Gastrocnemius medialis (tissue), 4 donors: ENCODE results near the gene SNTG2. TPM values are rescaled to one million over a fixed set of nuclear protein-coding genes. Genes with fewer than 3 reads are reported as not detected.

Experiments used
- ATAC-seq, 2 donors: fragments of 150-250 bp; one replicate each; pipeline ENCODE4 v1.9.1; 2016
- DNase-seq, 2 donors: peaks; one replicate each; pipeline ENCODE4 v3.0.0-alpha.2; 2019
- H3K27ac ChIP-seq, 4 donors: fragments of 200-600 bp; sonication (generic); 1 replicate in 1 of 4; 2 replicates in 3 of 4; pipeline ENCODE4 v1.5.1; 2016 to 2018; ENCODE audit warnings: mild to moderate bottlenecking in 2 of 4, moderate library complexity in 1 of 4
- H3K27me3 ChIP-seq, 3 donors: fragments of 200-600 bp; sonication (generic) in 2 of 3; 1 replicate in 1 of 3; 2 replicates in 2 of 3; pipeline versions ENCODE4 v1.5.1 to v1.6.0; 2016 to 2019; ENCODE audit warnings: mild to moderate bottlenecking in 1 of 3, moderate library complexity in 1 of 3
- H3K36me3 ChIP-seq, 2 donors: fragments of 200-600 bp; sonication (generic) in 1 of 2; one replicate each; pipeline ENCODE4 v1.5.1; 2017 to 2018
- H3K4me1 ChIP-seq, 2 donors: fragments of 200-600 bp; sonication (generic) in 1 of 2; one replicate each; pipeline ENCODE4 v1.5.1; 2016 to 2017; ENCODE audit warnings: mild to moderate bottlenecking in 2 of 2
- H3K4me3 ChIP-seq, 4 donors: fragments of 200-600 bp; sonication (generic) in 3 of 4; 1 replicate in 1 of 4; 2 replicates in 3 of 4; pipeline ENCODE4 v1.5.1; 2016 to 2019; ENCODE audit warnings: mild to moderate bottlenecking in 2 of 4
- H3K9me3 ChIP-seq, 3 donors: fragments of 200-600 bp; sonication (generic) in 2 of 3; 1 replicate in 1 of 3; 2 replicates in 2 of 3; pipeline ENCODE4 v1.5.1; 2016 to 2019
- POLR2A ChIP-seq, 2 donors: fragments of 450-650 bp; IDR thresholded peaks; one replicate each; pipeline ENCODE4 v1.6.1; 2017; ENCODE audit warnings: antibody characterized with exemption in 2 of 2, mild to moderate bottlenecking in 2 of 2, moderate library complexity in 2 of 2
- in situ Hi-C, 4 donors: fragments of 200-750 bp; cut with MboI; loops; one replicate each; pipeline versions ENCODE4 v1.15.0 to v1.8.0; 2017; ENCODE audit warnings: low sequenced_read_pairs in 4 of 4
- intact Hi-C: fragments of 100-400 bp; cut with DNase I; formaldehyde crosslinking; loops from one replicate; pipeline ENCODE4 v1.15.1; 2023; ENCODE audit warnings: low total_unique reads
- total RNA-seq, 4 donors: library from RNA; depleted of rRNA; stranded (reverse); fragments of >200 nt; gene quantifications; one replicate each; pipeline versions ENCODE4 v1.1.0 to v1.2.3, GENCODE V29; 2016
- TF ChIP-seq, protein P1 (sequence below), 5 experiments: fragments of 450-650 bp in 3 of 5; fragments of 200-600 bp in 2 of 5; sonication (generic) in 2 of 5; IDR thresholded peaks in 4 of 5; conservative IDR thresholded peaks in 1 of 5; 1 replicate in 4 of 5; 2 replicates in 1 of 5; pipeline ENCODE4 v1.5.1; 2016 to 2019; ENCODE audit warnings: antibody characterized with exemption in 5 of 5, mild to moderate bottlenecking in 3 of 5, moderate library complexity in 3 of 5

SNTG2 gene
- total RNA-seq, 4 donors from 2014 or later, result 0.55 to 1.0 (median 0.92) TPM; not detected in 1

DNA sequence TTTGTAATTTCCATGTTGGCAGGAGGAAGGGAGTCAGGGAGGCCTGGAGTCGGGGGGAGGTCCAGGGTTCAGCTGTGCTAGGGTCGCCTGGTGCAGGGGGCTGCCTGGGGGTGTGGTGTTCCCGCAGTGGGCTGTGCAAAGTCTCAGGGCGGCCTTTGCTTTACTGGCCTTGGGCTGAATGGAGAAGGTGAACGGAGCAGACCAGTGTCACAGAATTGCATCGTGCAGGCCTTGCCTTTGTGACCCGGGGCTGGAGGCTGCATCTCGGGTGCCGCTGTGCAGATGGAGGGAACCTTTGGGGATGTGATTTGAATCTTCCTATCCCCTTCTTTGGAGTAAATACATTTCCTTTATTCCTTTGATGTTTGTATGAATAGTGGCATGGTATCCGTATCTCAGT lies 8.8 kb downstream of the SNTG2 start:
- TF ChIP-seq, protein P1, sequence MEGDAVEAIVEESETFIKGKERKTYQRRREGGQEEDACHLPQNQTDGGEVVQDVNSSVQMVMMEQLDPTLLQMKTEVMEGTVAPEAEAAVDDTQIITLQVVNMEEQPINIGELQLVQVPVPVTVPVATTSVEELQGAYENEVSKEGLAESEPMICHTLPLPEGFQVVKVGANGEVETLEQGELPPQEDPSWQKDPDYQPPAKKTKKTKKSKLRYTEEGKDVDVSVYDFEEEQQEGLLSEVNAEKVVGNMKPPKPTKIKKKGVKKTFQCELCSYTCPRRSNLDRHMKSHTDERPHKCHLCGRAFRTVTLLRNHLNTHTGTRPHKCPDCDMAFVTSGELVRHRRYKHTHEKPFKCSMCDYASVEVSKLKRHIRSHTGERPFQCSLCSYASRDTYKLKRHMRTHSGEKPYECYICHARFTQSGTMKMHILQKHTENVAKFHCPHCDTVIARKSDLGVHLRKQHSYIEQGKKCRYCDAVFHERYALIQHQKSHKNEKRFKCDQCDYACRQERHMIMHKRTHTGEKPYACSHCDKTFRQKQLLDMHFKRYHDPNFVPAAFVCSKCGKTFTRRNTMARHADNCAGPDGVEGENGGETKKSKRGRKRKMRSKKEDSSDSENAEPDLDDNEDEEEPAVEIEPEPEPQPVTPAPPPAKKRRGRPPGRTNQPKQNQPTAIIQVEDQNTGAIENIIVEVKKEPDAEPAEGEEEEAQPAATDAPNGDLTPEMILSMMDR (IDR thresholded peaks at IDR 0.05 in 4 of 5, conservative IDR thresholded peaks at IDR 0.05 in 1 of 5), result no peak
- TF ChIP-seq POLR2A (IDR thresholded peaks at IDR 0.05), result no peak
- no peaks in the 10 kb centered on the region for H3K27me3 ChIP-seq
- no peak overlapping the region for H3K4me3 ChIP-seq
- H3K27ac ChIP-seq, result no peak overlapping the region
- no peak for DNase-seq
- no peaks in the 10 kb centered on the region for H3K36me3 ChIP-seq
- ATAC-seq, result no peak
- in situ Hi-C loops (no loop called here), intact Hi-C loops (loop anchor here (10.0 kb wide), 1 partner anchor 585 kb away; no protein-coding TSS in a partner anchor)
- H3K9me3 ChIP-seq, result no peaks in the 10 kb centered on the region
- H3K4me1 ChIP-seq, result no peaks in the 10 kb centered on the region

DNA sequence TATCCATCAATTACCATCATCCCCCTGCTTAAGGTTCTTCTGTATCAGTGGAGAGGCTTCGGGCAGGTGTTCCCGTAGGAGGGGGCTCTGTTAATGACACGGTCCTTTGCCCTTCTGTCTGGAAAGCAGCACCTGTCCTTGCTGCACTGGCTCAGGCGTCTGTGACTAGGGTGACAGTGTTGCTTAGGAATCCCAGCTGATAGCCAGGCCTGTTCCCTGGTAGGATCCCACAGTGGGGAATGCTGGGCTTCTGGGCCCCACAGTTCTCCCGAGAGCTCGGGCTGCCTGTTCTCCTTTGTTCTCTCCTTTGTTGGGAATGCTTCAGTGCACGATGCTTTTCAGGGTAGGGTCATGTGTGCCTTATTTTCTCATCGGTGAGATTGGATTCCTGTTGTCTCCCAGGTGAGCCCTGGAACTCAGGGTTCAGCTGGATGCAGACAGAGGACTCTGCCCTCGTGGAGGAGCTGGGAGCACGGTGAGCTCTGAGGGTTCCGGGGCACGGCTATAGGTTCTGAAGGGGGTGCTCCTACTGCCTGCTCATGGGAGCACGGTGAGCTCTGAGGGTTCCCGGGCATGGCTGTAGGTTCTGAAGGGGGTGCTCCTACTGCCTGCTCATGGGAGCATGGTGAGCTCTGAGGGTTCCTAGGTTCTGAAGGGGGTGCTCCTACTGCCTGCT lies 9.6 kb downstream of the SNTG2 start:
- intact Hi-C loops, result no loop called here
- no peak overlapping the region for H3K4me3 ChIP-seq
- DNase-seq (no peak), ATAC-seq (no peak)
- H3K27ac ChIP-seq, result no peak overlapping the region
- no peaks in the 10 kb centered on the region for H3K4me1 ChIP-seq
- H3K27me3 ChIP-seq, result no peaks in the 10 kb centered on the region
- TF ChIP-seq, protein P1 (IDR thresholded peaks at IDR 0.05 in 4 of 5, conservative IDR thresholded peaks at IDR 0.05 in 1 of 5), result no peak
- TF ChIP-seq POLR2A (IDR thresholded peaks at IDR 0.05), result no peak
- no peaks in the 10 kb centered on the region for H3K36me3 ChIP-seq
- in situ Hi-C loops, result no loop called here
- H3K9me3 ChIP-seq, result no peaks in the 10 kb centered on the region

DNA sequence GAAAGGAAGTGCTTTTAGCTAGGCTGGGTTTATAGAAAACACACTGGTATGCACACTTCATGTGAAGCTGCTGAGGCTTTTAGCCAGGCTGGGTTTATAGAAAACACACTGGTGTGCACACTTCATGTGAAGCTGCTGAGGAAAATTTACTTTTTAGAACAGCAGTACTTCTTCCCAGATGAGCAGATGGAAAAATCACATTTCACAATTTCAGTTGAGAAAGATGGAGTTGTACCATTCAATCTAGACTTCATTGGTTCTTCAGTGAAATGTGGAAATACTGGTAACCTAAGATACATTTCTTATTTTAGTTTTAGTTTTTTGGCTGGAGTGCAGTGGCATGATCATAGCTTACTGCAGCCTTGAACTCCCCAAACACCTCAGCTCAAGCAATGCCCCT lies 11.1 kb downstream of the SNTG2 start:
- Histone ChIP-seq H3K27me3 (no peaks in the 10 kb centered on the region), H3K4me3 (no peak overlapping the region), H3K36me3 (no peaks in the 10 kb centered on the region), H3K4me1 (no peaks in the 10 kb centered on the region), H3K27ac (no peak overlapping the region), H3K9me3 (no peaks in the 10 kb centered on the region)
- TF ChIP-seq POLR2A (IDR thresholded peaks at IDR 0.05), result no peak
- TF ChIP-seq, protein P1 (IDR thresholded peaks at IDR 0.05 in 4 of 5, conservative IDR thresholded peaks at IDR 0.05 in 1 of 5), result no peak
- in situ Hi-C loops (no loop called here), intact Hi-C loops (no loop called here)
- DNase-seq, result no peak
- ATAC-seq, result no peak

DNA sequence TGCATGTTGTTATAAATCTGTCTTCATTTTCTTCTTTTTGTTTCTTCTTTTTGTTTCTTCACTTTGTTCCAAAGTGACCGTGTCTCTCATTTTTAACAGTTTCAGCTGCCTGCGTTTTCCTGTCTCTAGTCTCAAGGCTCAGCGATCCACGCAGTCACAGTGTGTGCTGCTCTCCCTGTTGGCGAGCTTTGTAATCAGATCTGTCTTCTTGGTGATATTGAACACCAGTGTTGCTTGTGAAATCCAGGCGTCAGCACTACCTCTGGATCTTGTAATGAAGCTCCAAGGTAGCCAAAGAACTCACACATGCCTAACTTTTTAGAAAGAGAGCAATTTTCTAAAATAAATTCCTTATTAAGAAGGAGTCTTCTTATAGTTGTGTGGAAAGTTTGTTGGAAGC lies 13.2 kb downstream of the SNTG2 start:
- Histone ChIP-seq H3K4me3 (no peak overlapping the region), H3K27ac (no peak overlapping the region), H3K9me3 (no peaks in the 10 kb centered on the region), H3K27me3 (no peaks in the 10 kb centered on the region), H3K36me3 (no peaks in the 10 kb centered on the region), H3K4me1 (no peaks in the 10 kb centered on the region)
- ATAC-seq, result no peak
- in situ Hi-C loops (no loop called here), intact Hi-C loops (no loop called here)
- DNase-seq, result no peak
- TF ChIP-seq POLR2A (IDR thresholded peaks at IDR 0.05), result no peak
- TF ChIP-seq, protein P1 (IDR thresholded peaks at IDR 0.05 in 4 of 5, conservative IDR thresholded peaks at IDR 0.05 in 1 of 5), result no peak

DNA sequence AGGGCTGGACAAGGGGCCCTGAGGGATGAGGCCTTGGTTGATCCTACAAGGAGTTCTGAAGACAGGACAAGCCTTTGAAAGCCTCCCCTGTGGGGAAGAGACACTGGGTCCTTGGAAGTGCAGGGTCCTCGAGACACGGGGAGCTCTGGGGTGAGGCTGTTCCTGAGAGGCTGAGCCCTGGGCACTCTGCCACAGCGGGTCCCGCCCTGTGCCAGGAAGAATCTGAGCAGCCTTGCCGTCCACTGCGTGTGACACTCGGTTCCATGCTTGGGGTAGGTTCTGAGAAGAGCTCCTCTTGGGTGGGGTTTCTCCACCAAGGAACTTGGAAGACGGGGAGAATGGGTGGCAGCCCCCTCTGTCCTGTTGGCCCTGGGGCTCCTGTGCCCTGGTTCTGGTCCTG lies 13.9 kb downstream of the SNTG2 start:
- H3K36me3 ChIP-seq, result no peaks in the 10 kb centered on the region
- H3K9me3 ChIP-seq, result no peaks in the 10 kb centered on the region
- H3K4me1 ChIP-seq, result no peaks in the 10 kb centered on the region
- H3K4me3 ChIP-seq, result no peak overlapping the region
- no peak for ATAC-seq
- intact Hi-C loops, result no loop called here
- in situ Hi-C loops, result no loop called here
- no peak overlapping the region for H3K27ac ChIP-seq
- no peak for DNase-seq
- no peak for TF ChIP-seq POLR2A (IDR thresholded peaks at IDR 0.05)
- TF ChIP-seq, protein P1 (IDR thresholded peaks at IDR 0.05 in 4 of 5, conservative IDR thresholded peaks at IDR 0.05 in 1 of 5), result no peak
- H3K27me3 ChIP-seq, result no peaks in the 10 kb centered on the region
